Measurements from ENCODE around the gene STX18.

STX18 gene

DNA sequence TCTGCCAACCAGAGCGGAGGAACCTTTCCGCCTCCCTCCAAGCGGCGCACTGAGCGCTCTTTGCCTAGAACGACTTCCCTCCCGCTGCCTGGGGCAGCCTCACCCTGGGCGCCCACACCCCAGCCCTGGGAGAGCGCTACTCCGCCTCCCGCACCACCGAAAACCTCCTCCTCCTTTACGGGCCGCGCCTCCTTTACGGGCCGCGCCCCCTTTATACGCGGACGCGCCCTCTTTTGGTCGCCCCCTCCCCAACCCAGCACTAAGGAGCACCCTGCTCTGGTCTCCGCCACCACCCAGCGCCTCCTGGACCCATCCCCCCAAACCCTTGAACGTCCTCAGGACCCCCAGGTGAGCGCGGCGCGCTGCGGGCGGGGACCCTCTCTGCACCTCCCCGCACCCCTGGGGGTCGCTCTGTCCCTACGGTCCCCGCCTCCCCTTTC, 155.5 kb downstream of the STX18 start:
- Mint-ChIP-seq H3K27me3 (peaks cover 19% of the 10 kb centered on the region), H3K4me1 (peaks cover 12% of the 10 kb centered on the region), H3K9me3 (no peaks in the 10 kb centered on the region), H3K36me3 (ENCODE audit: low read depth) (no peaks in the 10 kb centered on the region), H3K4me3 (peak overlapping the region; percentile 74), H3K27ac (no peak overlapping the region)
- DNase-seq (peak; percentile 39), ATAC-seq (peak; percentile 71)

DNA sequence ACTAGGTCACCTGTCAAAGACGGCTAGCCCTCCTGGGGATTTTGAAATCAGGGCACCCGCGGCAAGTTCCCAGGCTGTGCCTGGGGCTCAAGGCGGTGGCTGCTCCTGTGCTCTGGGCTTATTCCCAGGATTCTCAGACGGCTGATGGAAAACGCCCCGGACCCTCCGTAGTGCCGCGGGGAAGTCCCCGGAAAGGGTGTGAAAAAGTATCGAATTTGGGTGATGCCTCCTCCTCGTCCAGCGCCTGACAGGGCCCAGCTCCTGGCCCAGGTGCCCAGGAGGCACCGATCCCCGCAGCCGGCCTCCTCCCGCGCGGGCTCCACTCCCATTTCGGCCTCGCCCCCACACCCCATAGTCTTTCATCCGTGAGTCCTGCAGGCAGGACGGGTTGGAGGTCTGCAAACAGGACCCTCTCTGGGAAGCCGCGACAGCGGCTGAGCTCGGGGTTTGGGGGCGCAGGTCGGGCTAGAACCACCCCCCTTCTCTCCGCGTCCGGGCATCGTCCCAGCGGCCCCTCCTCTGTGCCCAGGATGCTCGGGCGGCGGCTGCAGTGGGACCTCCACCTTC, 156.0 kb downstream of the STX18 start:
- H3K36me3 Mint-ChIP-seq (ENCODE audit: low read depth): no peaks in the 10 kb centered on the region
- peak overlapping the region; percentile 74 for H3K4me3 Mint-ChIP-seq
- ATAC-seq: no peak
- no peaks in the 10 kb centered on the region for H3K9me3 Mint-ChIP-seq
- H3K27ac Mint-ChIP-seq: no peak overlapping the region
- H3K4me1 Mint-ChIP-seq: peaks cover 12% of the 10 kb centered on the region
- peaks cover 19% of the 10 kb centered on the region for H3K27me3 Mint-ChIP-seq
- no peak for DNase-seq

DNA sequence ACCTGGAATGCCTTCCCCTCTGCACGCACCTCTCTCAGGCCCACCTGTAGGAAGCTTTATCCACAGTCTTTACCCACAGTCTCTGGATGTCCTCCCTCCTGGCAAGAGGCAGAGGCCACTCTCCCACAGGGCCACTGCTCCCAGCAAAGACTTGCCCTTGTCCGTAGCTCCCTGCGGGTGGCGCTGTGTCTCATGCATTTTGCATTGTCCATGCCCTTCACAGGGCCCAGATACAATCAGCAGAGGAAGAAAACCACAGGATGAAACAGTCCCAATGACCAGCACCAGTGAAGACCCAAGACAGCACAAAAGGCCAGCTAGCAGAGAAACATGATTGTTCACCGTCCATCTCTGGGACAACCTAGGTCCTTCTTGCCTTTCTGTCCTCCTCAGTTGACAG, 157.0 kb downstream of the STX18 start:
- Mint-ChIP-seq H3K27ac (no peak overlapping the region), H3K27me3 (peaks cover 20% of the 10 kb centered on the region), H3K9me3 (no peaks in the 10 kb centered on the region), H3K4me1 (peaks cover 12% of the 10 kb centered on the region), H3K4me3 (peak overlapping the region; percentile 14), H3K36me3 (ENCODE audit: low read depth) (no peaks in the 10 kb centered on the region)
- ATAC-seq: no peak
- peak; percentile 32 for DNase-seq

DNA sequence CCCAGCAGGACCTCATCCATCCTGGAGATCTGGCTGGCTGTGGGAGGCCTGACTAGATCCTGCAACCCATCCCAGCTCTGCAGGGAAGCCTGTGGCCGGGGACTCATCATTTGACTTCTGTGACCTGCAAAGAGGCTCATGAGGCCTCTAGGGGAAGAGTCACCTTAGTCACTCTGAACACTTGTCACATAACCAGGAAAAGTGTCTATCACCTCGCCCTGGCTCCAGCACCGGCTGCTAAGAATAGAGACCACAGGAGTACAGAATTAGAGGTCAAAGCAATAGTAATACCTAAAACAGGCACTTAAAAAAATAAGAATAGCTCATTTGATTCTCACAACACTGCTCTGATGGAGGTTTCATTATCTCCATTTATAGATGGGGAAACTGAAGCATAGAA, 158.8 kb downstream of the STX18 start:
- Mint-ChIP-seq H3K9me3 (no peaks in the 10 kb centered on the region), H3K27ac (no peak overlapping the region), H3K4me1 (peaks cover 9% of the 10 kb centered on the region), H3K27me3 (peaks cover 21% of the 10 kb centered on the region), H3K36me3 (ENCODE audit: low read depth) (no peaks in the 10 kb centered on the region), H3K4me3 (no peak overlapping the region)
- DNase-seq (no peak), ATAC-seq (no peak)

DNA sequence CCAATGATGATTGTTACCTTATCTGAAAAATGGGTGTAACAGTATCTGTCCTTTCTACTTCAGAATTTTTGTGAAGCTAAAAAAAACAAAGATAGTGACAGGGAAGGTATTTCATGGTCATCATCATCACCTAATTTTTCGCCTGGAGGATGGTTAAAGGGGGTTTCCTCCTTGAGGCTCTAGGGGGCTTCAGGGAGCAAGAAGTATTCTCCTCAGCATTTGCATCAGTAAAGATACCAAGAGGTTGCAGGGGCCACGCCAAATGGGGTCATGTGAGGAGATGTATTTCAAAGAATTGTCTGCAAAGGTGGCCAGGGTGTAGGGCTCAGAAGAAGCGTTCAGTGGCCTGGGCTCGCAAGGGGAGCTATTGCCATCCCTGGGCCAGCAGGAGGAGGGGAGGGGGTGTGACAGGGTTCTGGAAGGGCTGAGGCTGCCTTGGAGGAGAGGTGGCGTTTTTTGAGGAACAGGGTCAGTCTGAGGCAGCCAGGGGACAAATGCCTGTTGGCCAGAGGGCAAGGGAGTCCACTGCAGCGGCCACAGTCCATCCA, 162.2 kb downstream of the STX18 start:
- ATAC-seq: no peak
- H3K9me3 Mint-ChIP-seq: no peaks in the 10 kb centered on the region
- H3K27ac Mint-ChIP-seq: no peak overlapping the region
- no peak overlapping the region for H3K4me3 Mint-ChIP-seq
- H3K4me1 Mint-ChIP-seq: no peaks in the 10 kb centered on the region
- H3K36me3 Mint-ChIP-seq (ENCODE audit: low read depth): no peaks in the 10 kb centered on the region
- peaks cover 11% of the 10 kb centered on the region for H3K27me3 Mint-ChIP-seq
- DNase-seq: no peak

DNA sequence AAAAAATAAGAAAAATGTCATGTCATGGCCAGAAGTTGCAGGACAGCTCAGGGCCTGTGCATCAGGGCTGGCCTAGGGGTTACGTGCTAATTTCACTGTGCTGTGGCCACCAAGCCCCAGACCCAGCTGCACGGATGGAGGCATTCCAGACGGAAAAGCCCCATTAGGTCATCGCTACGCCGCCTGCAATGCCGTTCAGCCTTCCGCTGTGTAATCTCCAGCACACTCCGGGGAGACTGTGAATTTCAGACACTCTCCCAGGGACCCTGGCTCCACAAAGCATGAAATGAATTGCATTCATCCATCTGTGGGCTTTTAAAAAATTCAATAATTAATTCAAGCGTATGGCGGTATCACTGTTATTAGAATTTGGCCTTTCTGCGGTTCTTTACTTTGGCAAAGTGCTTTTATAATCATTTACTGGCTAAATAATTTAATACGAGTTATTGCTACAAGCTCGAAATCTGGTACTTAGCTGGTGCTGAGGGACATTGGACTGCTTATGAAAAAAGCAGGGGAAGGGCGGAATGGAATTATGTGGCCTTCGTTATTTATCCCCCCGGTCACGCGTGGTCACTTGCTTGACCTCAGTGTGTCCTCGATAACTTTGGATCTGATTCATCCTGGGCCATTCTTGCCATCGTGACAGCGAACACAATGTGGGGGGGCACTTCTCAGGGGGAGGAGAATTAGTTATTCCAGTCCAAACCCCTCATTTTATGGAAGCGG, 164.0 kb downstream of the STX18 start:
- DNase-seq (no peak), ATAC-seq (no peak)
- Mint-ChIP-seq H3K27me3 (peaks cover 5% of the 10 kb centered on the region), H3K9me3 (no peaks in the 10 kb centered on the region), H3K27ac (no peak overlapping the region), H3K36me3 (ENCODE audit: low read depth) (peaks cover 3% of the 10 kb centered on the region), H3K4me3 (no peak overlapping the region), H3K4me1 (no peaks in the 10 kb centered on the region)

DNA sequence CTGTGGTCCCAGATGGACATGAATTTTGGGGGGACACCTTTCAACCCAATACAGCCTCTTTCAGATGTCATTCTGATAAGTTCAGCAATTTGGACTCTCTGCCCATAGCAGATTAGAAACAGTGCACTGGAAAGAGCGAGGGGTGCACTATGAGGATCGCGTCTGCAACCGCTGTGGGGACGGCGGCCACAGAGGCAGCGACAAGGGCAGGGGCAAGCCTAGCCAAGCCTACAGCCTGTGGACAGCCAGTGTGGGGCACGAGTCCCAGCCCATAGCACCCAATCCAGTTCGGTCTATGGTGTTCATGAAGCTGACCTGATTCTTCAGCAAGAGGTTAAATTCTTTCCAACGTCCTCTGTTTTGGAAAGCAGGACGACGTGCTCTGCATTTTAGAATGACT, 164.7 kb downstream of the STX18 start:
- DNase-seq (no peak), ATAC-seq (no peak)
- Mint-ChIP-seq H3K36me3 (ENCODE audit: low read depth) (peaks cover 3% of the 10 kb centered on the region), H3K9me3 (no peaks in the 10 kb centered on the region), H3K4me3 (no peak overlapping the region), H3K27me3 (peaks cover 5% of the 10 kb centered on the region), H3K4me1 (no peaks in the 10 kb centered on the region), H3K27ac (no peak overlapping the region)

DNA sequence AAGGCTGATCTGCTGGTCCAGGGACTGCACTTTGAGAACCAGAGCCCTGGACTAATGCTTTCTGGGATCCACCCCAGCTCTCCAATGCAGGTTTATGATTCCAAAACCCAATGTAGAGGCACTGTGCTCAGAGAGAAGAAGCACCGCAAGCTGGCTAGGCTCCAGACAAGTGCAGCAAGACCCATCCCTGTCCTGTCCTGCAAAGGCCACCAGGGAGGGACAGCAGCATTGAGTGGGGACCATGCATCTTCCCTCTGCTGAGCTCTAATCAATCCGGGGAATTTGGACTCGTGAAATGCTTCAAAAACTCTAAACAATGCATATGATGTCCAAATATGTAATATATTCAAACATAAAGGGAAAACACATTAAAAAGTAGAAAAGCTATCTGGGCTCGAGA, 165.8 kb downstream of the STX18 start:
- DNase-seq (no peak), ATAC-seq (no peak)
- Mint-ChIP-seq H3K27me3 (peaks cover 5% of the 10 kb centered on the region), H3K4me3 (no peak overlapping the region), H3K4me1 (no peaks in the 10 kb centered on the region), H3K9me3 (no peaks in the 10 kb centered on the region), H3K36me3 (ENCODE audit: low read depth) (peaks cover 3% of the 10 kb centered on the region), H3K27ac (no peak overlapping the region)

DNA sequence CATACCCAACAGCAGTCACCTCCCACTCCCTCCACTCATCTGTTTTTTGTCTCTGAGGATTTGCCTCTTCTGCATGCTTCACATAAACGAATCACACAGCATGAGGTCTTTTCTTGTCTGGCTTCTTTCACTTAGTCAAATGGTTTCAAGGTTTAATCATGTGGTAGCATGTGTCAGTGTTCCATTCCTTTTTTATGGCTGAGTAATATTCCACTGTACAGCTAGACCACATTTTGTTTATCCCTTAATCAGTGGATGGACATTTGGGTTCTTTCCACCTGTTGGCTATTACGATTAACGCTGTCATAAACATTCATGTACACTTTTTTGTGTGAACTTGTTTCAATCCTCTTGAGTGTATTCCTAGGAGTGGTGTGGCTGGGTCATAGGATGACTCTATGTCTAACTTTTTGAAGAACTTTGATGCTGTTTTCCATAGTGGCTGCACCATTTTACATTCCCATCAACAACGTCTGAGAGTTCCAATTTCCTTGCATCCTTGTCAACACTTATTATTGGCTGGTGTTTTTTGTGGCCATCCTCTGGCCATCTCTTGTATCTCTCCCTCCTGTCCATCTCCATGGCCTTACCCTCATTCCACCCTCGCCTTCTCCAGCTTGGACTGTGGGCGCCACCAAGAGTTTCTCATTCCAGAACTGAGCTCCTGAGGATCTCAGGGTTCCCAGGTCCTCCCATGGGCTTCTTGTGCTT, 167.3 kb downstream of the STX18 start:
- Mint-ChIP-seq H3K9me3 (no peaks in the 10 kb centered on the region), H3K4me3 (no peak overlapping the region), H3K27ac (no peak overlapping the region), H3K27me3 (peaks cover 4% of the 10 kb centered on the region), H3K36me3 (ENCODE audit: low read depth) (peaks cover 3% of the 10 kb centered on the region), H3K4me1 (no peaks in the 10 kb centered on the region)
- DNase-seq (no peak), ATAC-seq (no peak)

All from activated naive CD8-positive, alpha-beta T cell treated with anti-CD3 and anti-CD28 coated beads, Interleukin-2, amount 50 U/mL, for 24 hours (primary cell).